Stomach (tissue), 9 donors: ENCODE data around the gene TMEM106C. TPM values are rescaled to one million over a fixed set of nuclear protein-coding genes. Genes with fewer than 3 reads are reported as not detected.

ENCODE experiments used
- DNase-seq, 2 donors: peaks; one replicate each; pipeline versions ENCODE4 v3.0.0 to v3.0.0-alpha.2; 2013 to 2019
- H3K27ac ChIP-seq, 5 donors: fragments of 200-600 bp in 4 of 5; sonication (generic) in 4 of 5; one replicate each; pipeline ENCODE4 v1.5.1; 2013 to 2019; ENCODE audit warnings: mild to moderate bottlenecking in 1 of 5, moderate library complexity in 1 of 5
- H3K27me3 ChIP-seq, 3 donors: fragments of 200-600 bp; sonication (generic); one replicate each; pipeline ENCODE4 v1.5.1; 2017 to 2019; ENCODE audit warnings: mixed run types in 1 of 3
- H3K36me3 ChIP-seq, 4 donors: fragments of 200-600 bp; sonication (generic); 1 replicate in 3 of 4; 2 replicates in 1 of 4; pipeline ENCODE4 v1.5.1; 2016 to 2019
- H3K4me1 ChIP-seq, 4 donors: fragments of 200-600 bp; sonication (generic); one replicate each; pipeline ENCODE4 v1.5.1; 2016 to 2019
- H3K4me3 ChIP-seq, 4 donors: fragments of 200-600 bp; sonication (generic) in 3 of 4; one replicate each; pipeline ENCODE4 v1.5.1; 2016 to 2019; ENCODE audit warnings: mild to moderate bottlenecking in 1 of 4
- H3K9me3 ChIP-seq, 4 donors: fragments of 200-600 bp; sonication (generic); one replicate each; pipeline ENCODE4 v1.5.1; 2016 to 2019
- CTCF ChIP-seq, 7 experiments: fragments of 450-650 bp in 4 of 7; fragments of 200-600 bp in 3 of 7; sonication (generic) in 3 of 7; IDR thresholded peaks; one replicate each; pipeline ENCODE4 v1.5.1; 2016 to 2019; ENCODE audit warnings: antibody characterized with exemption in 7 of 7, control low read depth in 2 of 7, mild to moderate bottlenecking in 1 of 7
- EP300 ChIP-seq: sonication (generic); formaldehyde crosslinking; IDR thresholded peaks from one replicate; pipeline ENCODE4 v1.6.1; 2017; ENCODE audit warnings: antibody characterized with exemption
- POLR2A ChIP-seq, 4 donors: fragments of 450-650 bp; IDR thresholded peaks; one replicate each; pipeline ENCODE4 v1.6.1; 2016; ENCODE audit warnings: antibody characterized with exemption in 4 of 4, control low read depth in 2 of 4, mild to moderate bottlenecking in 1 of 4, moderate library complexity in 1 of 4
- POLR2AphosphoS5 ChIP-seq, 3 donors: sonication (generic); formaldehyde crosslinking; IDR thresholded peaks; one replicate each; pipeline ENCODE4 v1.6.1; 2016; ENCODE audit warnings: antibody characterized with exemption in 3 of 3
- WGBS, 5 donors: extraction: QIAGEN DNeasy Blood & Tissue Kit in 3 of 5; methylation state at CpG; one replicate each; pipeline versions ENCODE4 v1.1.5 to v1.1.7; 2013 to 2018; 5-methylcytosine and 5-hydroxymethylcytosine counted together
- intact Hi-C: fragments of 100-400 bp; cut with DNase I; formaldehyde crosslinking; loops from one replicate; pipeline ENCODE4 v1.15.1; 2023; ENCODE audit warnings: low total_unique reads
- polyA plus RNA-seq, 3 donors: library from polyadenylated mRNA; stranded (reverse); fragments of 200-250 nt; gene quantifications; one replicate each; pipeline ENCODE4 v1.2.3, GENCODE V29; 2013
- total RNA-seq, 5 donors: library from RNA; depleted of rRNA; stranded (reverse); fragments of >200 nt; gene quantifications; one replicate each; pipeline versions ENCODE4 v1.1.0 to v1.2.3, GENCODE V29; 2014 to 2016
- donor health status: healthy with polysubstance abuse.
- donor health status: Bipolar disorder and iron deficiency.
- donor health status: healthy.

Gene TMEM106C
- total and polyA plus RNA-seq, 8 donors, result 29.8 to 254 (median 61.9) TPM

- Histone ChIP-seq H3K27me3 (peaks cover 2 to 31% (median 18%) of the 10 kb centered on the region in 3 donors), H3K27ac (no peak overlapping the region), H3K36me3 (no peaks in the 10 kb centered on the region), H3K4me1 (peaks cover 2 to 18% (median 11%) of the 10 kb centered on the region in 4 donors), H3K4me3 (peak overlapping the region in 1 of 4 donors; percentile 34), H3K9me3 (no peaks in the 10 kb centered on the region)
- TF ChIP-seq POLR2A (IDR thresholded peaks at IDR 0.05) (no peak), CTCF (IDR thresholded peaks at IDR 0.05) (peak in 1 of 7 experiments; percentile 46)
- DNase-seq, result peak; percentile 55 to 82
- 31 to 47% (median 35%) methylated on average over 25 to 40 of the region's 40 CpGs for WGBS, 5 donors
- intact Hi-C loops, result loop anchor here (10.0 kb wide), 1 partner anchor 223 kb away; no protein-coding TSS in a partner anchor
Observed at GRCh38 chr12:47941871-47942613, 21.4 kb upstream of the TMEM106C start.

GRCh38 chr12:47942614-47943225 lies 20.7 kb upstream of the TMEM106C start:
- no peak for DNase-seq
- TF ChIP-seq POLR2A (IDR thresholded peaks at IDR 0.05) (no peak), EP300 (no peak), CTCF (IDR thresholded peaks at IDR 0.05) (no peak), POLR2AphosphoS5 (IDR thresholded peaks at IDR 0.05) (no peak)
- H3K27ac ChIP-seq, result no peak overlapping the region
- peaks cover 4 to 24% (median 13%) of the 10 kb centered on the region in 4 donors for H3K4me1 ChIP-seq
- H3K27me3 ChIP-seq, result peaks cover 2 to 31% (median 18%) of the 10 kb centered on the region in 3 donors
- no peaks in the 10 kb centered on the region for H3K9me3 ChIP-seq
- intact Hi-C loops, result loop anchor here (10.0 kb wide), 1 partner anchor 222 kb away; no protein-coding TSS in a partner anchor
- 51 to 64% (median 59%) methylated on average over 20 to 31 of the region's 31 CpGs for WGBS, 5 donors
- no peaks in the 10 kb centered on the region for H3K36me3 ChIP-seq
- no peak overlapping the region for H3K4me3 ChIP-seq

GRCh38 chr12:47943623-47944340 lies 19.6 kb upstream of the TMEM106C start:
- peaks cover 4 to 24% (median 13%) of the 10 kb centered on the region in 4 donors for H3K4me1 ChIP-seq
- peaks cover 2 to 31% (median 18%) of the 10 kb centered on the region in 3 donors for H3K27me3 ChIP-seq
- whole genome bisulfite sequencing, 5 donors, result 55 to 75% (median 66%) methylated on average over 11 to 12 of the region's 12 CpGs
- H3K27ac ChIP-seq, result no peak overlapping the region
- intact Hi-C loops, result loop anchor here (10.0 kb wide), 1 partner anchor 221 kb away; no protein-coding TSS in a partner anchor
- H3K4me3 ChIP-seq, result no peak overlapping the region
- H3K9me3 ChIP-seq, result no peaks in the 10 kb centered on the region
- DNase-seq, result no peak
- no peaks in the 10 kb centered on the region for H3K36me3 ChIP-seq
- TF ChIP-seq CTCF (IDR thresholded peaks at IDR 0.05) (no peak), POLR2AphosphoS5 (IDR thresholded peaks at IDR 0.05) (no peak), EP300 (no peak), POLR2A (IDR thresholded peaks at IDR 0.05) (no peak)

- H3K4me1 ChIP-seq, result peaks cover 4 to 33% (median 22%) of the 10 kb centered on the region in 4 donors
- TF ChIP-seq CTCF (IDR thresholded peaks at IDR 0.05), result no peak
- no peak for TF ChIP-seq POLR2AphosphoS5 (IDR thresholded peaks at IDR 0.05)
- no peak for TF ChIP-seq EP300
- no peak for TF ChIP-seq POLR2A (IDR thresholded peaks at IDR 0.05)
- WGBS, 5 donors, result 78 to 88% (median 80%) methylated on average over 6 of the region's 6 CpGs
- H3K4me3 ChIP-seq, result no peak overlapping the region
- H3K9me3 ChIP-seq, result no peaks in the 10 kb centered on the region
- no peaks in the 10 kb centered on the region for H3K36me3 ChIP-seq
- H3K27me3 ChIP-seq, result peaks cover 2 to 31% (median 18%) of the 10 kb centered on the region in 3 donors
- H3K27ac ChIP-seq, result no peak overlapping the region
- no peak for DNase-seq
- intact Hi-C loops, result loop anchor here (10.0 kb wide), 1 partner anchor 220 kb away; no protein-coding TSS in a partner anchor
Observed at GRCh38 chr12:47944685-47945340, 18.6 kb upstream of the TMEM106C start.
